T-helper 2 cell treated with Interferon-gamma antibody and Interleukin-4, amounts not matched to agents 5 μg/mL and 100 μg/mL, for 36 hours (primary cell): ENCODE measurements around the gene N4BP2L2.
A peak's percentile ranks its signal among the peaks of the same experiment; 100 is the strongest.
"Not testable (repeated sequence)": the region's sequence is repeated elsewhere in the genome, so short reads cannot be mapped to it uniquely, and the experiment has no call there.

ENCODE experiments used
- DNase-seq: peaks from one replicate; pipeline ENCODE4 v3.0.0; 2021; ENCODE audit warnings: low spot score
- H3K27ac Mint-ChIP-seq: one replicate; pipeline ENCODE4 v1.8.0; 2021; ENCODE audit warnings: mild to moderate bottlenecking, mixed read lengths
- H3K27me3 Mint-ChIP-seq: one replicate; pipeline ENCODE4 v1.8.0; 2021; ENCODE audit warnings: low read depth, mixed read lengths
- H3K36me3 Mint-ChIP-seq: one replicate; pipeline ENCODE4 v1.8.0; 2021; ENCODE audit warnings: low read depth, mixed read lengths
- H3K4me1 Mint-ChIP-seq: one replicate; pipeline ENCODE4 v1.8.0; 2021; ENCODE audit warnings: low read depth, mixed read lengths
- H3K4me3 Mint-ChIP-seq: one replicate; pipeline ENCODE4 v1.8.0; 2022; ENCODE audit warnings: mild to moderate bottlenecking, moderate library complexity, mixed read lengths
- H3K9me3 Mint-ChIP-seq: one replicate; pipeline ENCODE4 v1.8.0; 2021; ENCODE audit warnings: mixed read lengths

Gene N4BP2L2

GRCh38 chr13:32538621-32539246 lies at the start of gene N4BP2L2:
TSS of gene N4BP2L2 (minus strand) at chr13:32538795. CDS start at chr13:32537027, 1,768 bp downstream.
- Mint-ChIP-seq H3K27me3 (no peaks in the 10 kb centered on the region), H3K4me1 (peaks cover 36% of the 10 kb centered on the region), H3K27ac (peak within 1 kb of the TSS; percentile 99), H3K36me3 (peaks cover 39% of the 10 kb centered on the region), H3K9me3 (no peaks in the 10 kb centered on the region), H3K4me3 (peak within 1 kb of the TSS; percentile 98)
- peak; percentile 90 for DNase-seq

DNA sequence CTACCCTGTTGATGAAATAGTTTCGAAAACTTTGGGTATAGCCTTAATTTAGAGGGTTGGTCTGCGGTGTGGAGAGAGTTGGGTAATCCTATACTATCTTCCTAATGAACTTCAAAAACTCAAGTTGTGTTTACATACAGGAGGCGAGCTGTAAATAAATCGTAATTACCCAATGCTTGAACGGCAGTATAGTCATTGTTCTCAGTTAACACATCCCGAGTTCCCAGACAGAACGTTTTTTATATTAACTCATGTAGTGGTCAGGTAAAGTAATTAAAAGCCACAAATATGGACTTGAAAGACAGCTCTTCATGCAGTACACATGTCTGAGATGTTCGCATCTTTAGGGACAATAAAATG lies 49.2 kb upstream of the N4BP2L2 start:
- Mint-ChIP-seq H3K27me3 (peaks cover 11% of the 10 kb centered on the region), H3K4me3 (peak overlapping the region; percentile 94), H3K9me3 (no peaks in the 10 kb centered on the region), H3K36me3 (peaks cover 6% of the 10 kb centered on the region), H3K4me1 (peaks cover 33% of the 10 kb centered on the region), H3K27ac (peak overlapping the region; percentile 94)
- no peak for DNase-seq

- Mint-ChIP-seq H3K4me3 (peak overlapping the region; percentile 94), H3K27me3 (peaks cover 11% of the 10 kb centered on the region), H3K4me1 (peaks cover 30% of the 10 kb centered on the region), H3K9me3 (no peaks in the 10 kb centered on the region), H3K36me3 (peaks cover 5% of the 10 kb centered on the region), H3K27ac (peak overlapping the region; percentile 94)
- DNase-seq: peak; percentile 52
Observed at GRCh38 chr13:32587011-32587810, 48.6 kb upstream of the N4BP2L2 start.

GRCh38 chr13:32586080-32586900 lies 47.7 kb upstream of the N4BP2L2 start, which contains the start of gene PDS5B:
TSS of gene PDS5B (plus strand) at chr13:32586452. CDS start at chr13:32648773, 62,321 bp downstream.
- H3K27ac Mint-ChIP-seq: peak within 1 kb of the TSS; percentile 94
- peaks cover 30% of the 10 kb centered on the region for H3K4me1 Mint-ChIP-seq
- peaks cover 11% of the 10 kb centered on the region for H3K27me3 Mint-ChIP-seq
- peaks cover 5% of the 10 kb centered on the region for H3K36me3 Mint-ChIP-seq
- H3K4me3 Mint-ChIP-seq: peak within 1 kb of the TSS; percentile 94
- DNase-seq: peak; percentile 93
- no peaks in the 10 kb centered on the region for H3K9me3 Mint-ChIP-seq

DNA sequence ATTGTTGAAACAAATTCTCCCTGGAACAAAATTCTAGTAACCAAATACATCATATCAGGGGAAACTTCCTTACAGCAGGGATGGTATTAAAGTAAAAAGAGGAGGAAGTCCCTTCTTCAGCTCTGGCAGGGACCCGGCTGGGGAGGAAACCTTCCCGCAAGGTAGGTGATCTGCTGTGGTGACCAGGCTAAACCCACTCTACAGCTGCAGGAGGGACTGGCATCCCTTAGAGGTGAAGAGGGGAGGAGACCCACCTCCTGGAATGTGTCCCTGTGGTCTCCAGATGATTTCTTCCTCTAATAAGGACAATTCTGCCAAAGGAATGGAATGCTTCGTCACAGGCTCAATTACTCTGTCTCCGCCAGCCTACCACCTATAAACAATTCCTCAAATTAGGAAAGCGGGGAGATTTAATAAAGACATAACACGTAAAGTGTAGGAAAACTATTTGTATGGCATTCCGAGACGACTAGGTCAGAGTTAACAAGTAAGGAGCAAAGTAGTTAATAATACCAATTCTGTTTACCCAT lies 47.0 kb upstream of the N4BP2L2 start:
- Mint-ChIP-seq H3K27ac (peak overlapping the region; percentile 81), H3K27me3 (peaks cover 11% of the 10 kb centered on the region), H3K4me1 (peaks cover 30% of the 10 kb centered on the region), H3K36me3 (peaks cover 5% of the 10 kb centered on the region), H3K9me3 (no peaks in the 10 kb centered on the region), H3K4me3 (peak overlapping the region; percentile 80)
- DNase-seq: no peak

DNA sequence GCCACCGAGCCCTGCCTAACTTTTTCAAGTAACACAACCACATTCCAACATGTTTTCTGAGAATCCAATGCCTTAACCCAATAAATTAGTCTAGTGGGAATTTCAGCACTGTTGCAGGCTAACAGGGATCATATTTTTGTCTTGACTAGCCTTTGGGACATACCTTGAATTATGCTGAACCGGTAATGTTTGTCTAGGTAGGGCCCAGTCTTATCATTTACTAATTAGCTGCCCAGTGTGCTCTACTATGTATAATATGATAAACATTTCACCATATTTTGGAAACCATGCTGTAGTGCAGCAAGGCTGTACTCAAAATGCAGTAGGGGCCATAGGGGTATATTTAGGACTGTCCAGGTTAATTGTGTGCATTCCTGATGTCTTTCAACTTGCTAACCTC lies 44.4 kb upstream of the N4BP2L2 start:
- H3K36me3 Mint-ChIP-seq: peaks cover 4% of the 10 kb centered on the region
- H3K27ac Mint-ChIP-seq: no peak overlapping the region
- no peak overlapping the region for H3K4me3 Mint-ChIP-seq
- DNase-seq: no peak
- peaks cover 11% of the 10 kb centered on the region for H3K4me1 Mint-ChIP-seq
- H3K9me3 Mint-ChIP-seq: peaks cover 2% of the 10 kb centered on the region
- H3K27me3 Mint-ChIP-seq: peaks cover 11% of the 10 kb centered on the region

DNA sequence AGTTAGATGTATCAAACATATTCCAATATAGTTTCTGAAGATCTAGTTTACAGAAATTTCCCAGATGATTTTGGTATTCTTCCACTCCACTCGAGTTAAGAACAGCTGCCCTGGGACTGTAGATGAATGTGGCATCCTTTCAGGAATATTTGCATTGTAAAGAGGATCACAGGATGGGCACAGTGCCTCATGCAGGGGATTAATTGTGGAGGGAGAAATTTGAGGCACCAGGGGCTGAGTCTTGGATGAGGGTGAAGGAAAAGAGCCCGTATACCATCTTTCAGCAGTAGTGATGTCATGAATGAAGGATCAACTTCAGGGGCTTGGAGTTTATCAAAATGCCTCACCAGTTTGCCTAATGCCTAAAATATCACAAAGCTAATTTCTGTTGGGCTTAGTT lies 43.7 kb upstream of the N4BP2L2 start:
- Mint-ChIP-seq H3K27ac (no peak overlapping the region), H3K27me3 (peaks cover 11% of the 10 kb centered on the region), H3K4me3 (no peak overlapping the region)

GRCh38 chr13:32581177-32581786 lies 42.7 kb upstream of the N4BP2L2 start:
- Mint-ChIP-seq H3K27me3 (peaks cover 11% of the 10 kb centered on the region), H3K9me3 (peaks cover 16% of the 10 kb centered on the region), H3K4me1 (peaks cover 7% of the 10 kb centered on the region), H3K4me3 (no peak overlapping the region), H3K36me3 (no peaks in the 10 kb centered on the region), H3K27ac (no peak overlapping the region)
- no peak for DNase-seq

More for the DNA sequence above, 43.7 kb upstream of the N4BP2L2 start:
- Mint-ChIP-seq H3K4me1 (peaks cover 7% of the 10 kb centered on the region), H3K36me3 (no peaks in the 10 kb centered on the region), H3K9me3 (peaks cover 8% of the 10 kb centered on the region)
- DNase-seq: no peak

DNA sequence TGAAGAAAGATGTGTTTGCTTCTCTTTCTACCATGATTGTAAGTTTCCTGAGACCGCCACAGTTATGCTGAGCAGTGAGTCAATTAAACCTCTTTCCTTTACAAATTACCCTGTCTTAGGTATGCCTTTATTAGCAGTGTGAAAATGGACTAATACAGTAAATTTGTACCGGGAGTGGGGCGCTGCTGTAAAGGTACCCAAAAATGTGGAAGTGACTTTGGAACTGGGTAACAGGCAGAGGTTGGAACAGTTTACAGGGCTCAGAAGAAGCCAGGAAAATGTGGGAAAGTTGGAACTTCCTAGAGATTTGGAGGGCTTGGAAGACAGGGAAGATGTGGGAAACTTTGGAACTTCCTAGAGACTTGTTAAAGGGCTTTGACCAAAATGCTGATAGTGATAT lies 38.4 kb upstream of the N4BP2L2 start:
- Mint-ChIP-seq H3K9me3 (peaks cover 16% of the 10 kb centered on the region), H3K36me3 (no peaks in the 10 kb centered on the region), H3K4me3 (no peak overlapping the region), H3K27ac (no peak overlapping the region), H3K4me1 (peaks cover 2% of the 10 kb centered on the region), H3K27me3 (no peaks in the 10 kb centered on the region)
- no peak for DNase-seq

GRCh38 chr13:32575687-32576086 lies 37.1 kb upstream of the N4BP2L2 start:
- H3K4me3 Mint-ChIP-seq, H3K36me3 Mint-ChIP-seq, H3K27ac Mint-ChIP-seq, H3K27me3 Mint-ChIP-seq, DNase-seq, H3K4me1 Mint-ChIP-seq: not testable (repeated sequence)
- peaks cover 16% of the 10 kb centered on the region for H3K9me3 Mint-ChIP-seq

DNA sequence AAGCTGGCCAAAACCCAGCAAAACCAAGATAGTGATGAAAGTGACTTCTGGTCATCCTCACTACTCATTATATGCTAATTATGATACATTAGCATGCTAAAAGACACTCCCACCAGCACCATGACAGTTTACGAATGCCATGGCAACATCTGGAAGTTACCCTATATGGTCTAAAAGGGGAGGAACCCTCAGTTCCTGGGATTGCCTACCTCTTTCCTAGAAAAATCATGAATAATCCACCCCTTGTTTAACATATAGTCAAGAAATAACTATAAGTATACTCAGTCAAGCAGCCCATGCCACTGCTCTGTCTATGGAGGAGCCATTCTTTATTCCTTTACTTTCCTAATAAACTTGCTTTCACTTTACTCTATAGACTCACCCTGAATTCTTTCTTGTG lies 22.2 kb upstream of the N4BP2L2 start:
- H3K36me3 Mint-ChIP-seq, DNase-seq, H3K4me1 Mint-ChIP-seq, H3K27me3 Mint-ChIP-seq, H3K27ac Mint-ChIP-seq, H3K4me3 Mint-ChIP-seq: not testable (repeated sequence)
- peaks cover 27% of the 10 kb centered on the region for H3K9me3 Mint-ChIP-seq

GRCh38 chr13:32555613-32556012 lies 17.0 kb upstream of the N4BP2L2 start:
- peaks cover 3% of the 10 kb centered on the region for H3K27me3 Mint-ChIP-seq
- DNase-seq: no peak
- no peaks in the 10 kb centered on the region for H3K4me1 Mint-ChIP-seq
- no peak overlapping the region for H3K4me3 Mint-ChIP-seq
- H3K9me3 Mint-ChIP-seq: peaks cover 9% of the 10 kb centered on the region
- no peaks in the 10 kb centered on the region for H3K36me3 Mint-ChIP-seq
- no peak overlapping the region for H3K27ac Mint-ChIP-seq

GRCh38 chr13:32553720-32554119 lies 15.1 kb upstream of the N4BP2L2 start:
- Mint-ChIP-seq H3K27me3 (peaks cover 3% of the 10 kb centered on the region), H3K9me3 (peaks cover 7% of the 10 kb centered on the region), H3K27ac (no peak overlapping the region), H3K4me1 (no peaks in the 10 kb centered on the region), H3K36me3 (no peaks in the 10 kb centered on the region), H3K4me3 (no peak overlapping the region)
- DNase-seq: no peak
